ENCODE measurements around the gene DIPK1A.

- TF ChIP-seq CEBPB (IDR thresholded peaks at IDR 0.05), result no peak
- no peak for TF ChIP-seq YY1 (IDR thresholded peaks at IDR 0.05; ENCODE audit: low read depth)
- TF ChIP-seq RAD21 (IDR thresholded peaks at IDR 0.05; ENCODE audit: low read depth), result no peak
Measured at GRCh38 chr1:92913093-92913819, 48.0 kb downstream of the DIPK1A start.
